Measurements from ENCODE around the gene WDR26.

DNA sequence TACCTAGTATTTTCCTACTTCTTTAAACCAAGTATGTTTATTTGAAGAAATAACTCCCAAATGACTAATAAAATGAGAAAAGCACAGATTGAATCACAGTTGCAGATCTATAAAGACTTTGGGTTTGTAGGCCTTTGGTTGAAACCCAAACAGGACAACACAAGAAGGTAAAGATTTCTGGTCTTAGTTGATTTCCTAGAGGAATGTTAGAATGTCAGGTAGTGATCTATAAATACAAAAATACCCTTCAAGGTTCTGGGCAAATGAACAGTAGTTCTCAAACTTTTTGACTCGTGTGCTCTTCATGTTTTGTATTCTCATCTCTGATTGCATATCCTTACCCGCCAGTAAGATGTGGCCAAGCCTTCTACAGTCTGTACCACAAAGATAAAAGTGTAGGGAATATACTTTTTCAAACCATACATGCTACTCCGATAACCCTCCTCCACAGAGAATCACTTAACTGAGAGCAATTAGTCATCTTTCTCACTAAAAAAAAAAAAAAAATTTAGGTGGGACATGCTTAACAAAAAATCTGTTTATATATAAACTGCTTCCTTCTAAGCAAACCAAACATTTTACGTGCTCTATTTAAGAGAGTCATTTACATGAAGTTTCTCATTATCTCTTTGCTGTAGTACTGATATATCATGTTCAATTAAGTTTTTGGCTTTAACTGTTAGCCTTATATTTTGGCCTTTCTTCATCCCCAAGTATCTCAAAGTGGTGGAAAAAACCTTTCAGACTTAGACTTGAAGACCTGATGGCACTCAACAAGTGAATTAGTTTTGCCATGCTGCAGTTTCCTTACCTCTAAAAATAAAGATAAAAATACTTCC lies 42.0 kb downstream of the WDR26 start:
- no peak for TF ChIP-seq POLR2A (IDR thresholded peaks at IDR 0.05)
- TF ChIP-seq, protein P1, sequence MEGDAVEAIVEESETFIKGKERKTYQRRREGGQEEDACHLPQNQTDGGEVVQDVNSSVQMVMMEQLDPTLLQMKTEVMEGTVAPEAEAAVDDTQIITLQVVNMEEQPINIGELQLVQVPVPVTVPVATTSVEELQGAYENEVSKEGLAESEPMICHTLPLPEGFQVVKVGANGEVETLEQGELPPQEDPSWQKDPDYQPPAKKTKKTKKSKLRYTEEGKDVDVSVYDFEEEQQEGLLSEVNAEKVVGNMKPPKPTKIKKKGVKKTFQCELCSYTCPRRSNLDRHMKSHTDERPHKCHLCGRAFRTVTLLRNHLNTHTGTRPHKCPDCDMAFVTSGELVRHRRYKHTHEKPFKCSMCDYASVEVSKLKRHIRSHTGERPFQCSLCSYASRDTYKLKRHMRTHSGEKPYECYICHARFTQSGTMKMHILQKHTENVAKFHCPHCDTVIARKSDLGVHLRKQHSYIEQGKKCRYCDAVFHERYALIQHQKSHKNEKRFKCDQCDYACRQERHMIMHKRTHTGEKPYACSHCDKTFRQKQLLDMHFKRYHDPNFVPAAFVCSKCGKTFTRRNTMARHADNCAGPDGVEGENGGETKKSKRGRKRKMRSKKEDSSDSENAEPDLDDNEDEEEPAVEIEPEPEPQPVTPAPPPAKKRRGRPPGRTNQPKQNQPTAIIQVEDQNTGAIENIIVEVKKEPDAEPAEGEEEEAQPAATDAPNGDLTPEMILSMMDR (IDR thresholded peaks at IDR 0.05) = no peak

Measured in testis (tissue), 2 donors.